CD4-positive, alpha-beta T cell (primary cell): Measurements from ENCODE around the gene KLF14. TPM values are rescaled to one million over a fixed set of nuclear protein-coding genes. Genes with fewer than 3 reads are reported as not detected.
"Not testable (repeated sequence)": the region's sequence is repeated elsewhere in the genome, so short reads cannot be mapped to it uniquely, and the experiment has no call there.

Experiments
- ATAC-seq: fragments of 200-7000 bp; cut with Tn5 transposase; one replicate; pipeline ENCODE4 v1.10.0; 2022; ENCODE audit warnings: mild to moderate bottlenecking; ENCODE audit not compliant: poor library complexity
- CTCF ChIA-PET: fragments of 350-600 bp; sonication (Branson Sonifier 250); formaldehyde crosslinking; loops from one replicate; lab custom pipeline; 2021; ENCODE audit warnings: antibody characterized with exemption, inconsistent platforms; lab: Charles Lee
- POLR2A ChIA-PET: fragments of 350-600 bp; sonication (Branson Sonifier 250); formaldehyde crosslinking; loops from one replicate; lab custom pipeline; 2021; ENCODE audit warnings: antibody characterized with exemption, inconsistent platforms; lab: Charles Lee
- DNase-seq, 14 experiments: peaks; one replicate each; pipeline ENCODE4 v3.0.0-alpha.2; 2013 to 2020; ENCODE audit warnings: mixed read lengths in 2 of 14
- H3K27ac ChIP-seq, 2 donors: one replicate each; pipeline versions ENCODE4 v1.5.1 to v1.7.0; 2013; ENCODE audit warnings: low read length in 2 of 2, low read depth in 1 of 2, mild to moderate bottlenecking in 1 of 2
- H3K27me3 ChIP-seq, 2 experiments: 1 replicate in 1 of 2; 2 replicates in 1 of 2; pipeline versions ENCODE4 v1.6.1 to v1.7.0; 2013; ENCODE audit warnings: low read length in 2 of 2, control low read depth in 1 of 2, mild to moderate bottlenecking in 1 of 2, moderate library complexity in 1 of 2; ENCODE audit not compliant: insufficient read depth in 2 of 2, control insufficient read depth in 1 of 2
- H3K36me3 ChIP-seq: one replicate; pipeline ENCODE4 v1.6.1; 2013; ENCODE audit warnings: low read length, control low read depth; ENCODE audit not compliant: insufficient read depth
- H3K4me1 ChIP-seq: one replicate; pipeline ENCODE4 v1.6.1; 2013; ENCODE audit warnings: low read length, control low read depth; ENCODE audit not compliant: insufficient read depth
- H3K4me3 ChIP-seq: one replicate; pipeline ENCODE4 v1.5.1; 2013; ENCODE audit warnings: mild to moderate bottlenecking, low read length, moderate library complexity
- H3K9me3 ChIP-seq, 2 experiments: 1 replicate in 1 of 2; 2 replicates in 1 of 2; pipeline versions ENCODE4 v1.6.1 to v1.7.0; 2013; ENCODE audit warnings: low read length in 2 of 2, mild to moderate bottlenecking in 2 of 2, control low read depth in 1 of 2, moderate library complexity in 1 of 2; ENCODE audit not compliant: control insufficient read depth in 1 of 2, insufficient read depth in 1 of 2
- H3K27ac Mint-ChIP-seq: one replicate; pipeline ENCODE4 v1.8.0; 2020; ENCODE audit warnings: mixed read lengths
- H3K27me3 Mint-ChIP-seq: one replicate; pipeline ENCODE4 v1.8.0; 2021; ENCODE audit warnings: mixed read lengths
- H3K36me3 Mint-ChIP-seq: one replicate; pipeline ENCODE4 v1.8.0; 2021; ENCODE audit warnings: low read depth, mixed read lengths
- H3K4me1 Mint-ChIP-seq: one replicate; pipeline ENCODE4 v1.8.0; 2021; ENCODE audit warnings: low read depth, mixed read lengths
- H3K4me3 Mint-ChIP-seq: one replicate; pipeline ENCODE4 v1.8.0; 2020; ENCODE audit warnings: mild to moderate bottlenecking, mixed read lengths
- H3K9me3 Mint-ChIP-seq: one replicate; pipeline ENCODE4 v1.8.0; 2020; ENCODE audit warnings: mixed read lengths
- CTCF ChIP-seq: fragments of 200-600 bp; IDR thresholded peaks from one replicate; pipeline ENCODE4 v1.8.0; 2022; ENCODE audit warnings: antibody characterized with exemption, mild to moderate bottlenecking
- intact Hi-C, 2 experiments: fragments of 100-400 bp; cut with DNase I in 1 of 2; cut with micrococcal nuclease in 1 of 2; formaldehyde crosslinking; loops; one replicate each; pipeline versions ENCODE4 v1.15.1 to v1.9.0; 2023 to 2025; cut with DNase I, micrococcal nuclease
- total RNA-seq, 174 experiments: library from RNA in 2 of 174; stranded (reverse) in 2 of 174; gene quantifications; one replicate each; pipeline ENCODE4 v1.2.3 and lab custom pipeline; 2021 to 2026

The KLF14 gene
- total RNA-seq, 2 experiments from 2014 or later = not detected

GRCh38 chr7:130699686-130700085 lies 34.3 kb downstream of the KLF14 start:
- H3K27ac ChIP-seq = no peak overlapping the region
- no peak for ATAC-seq
- H3K4me1 ChIP-seq = no peaks in the 10 kb centered on the region
- Mint-ChIP-seq H3K4me3 (no peak overlapping the region), H3K4me1 (no peaks in the 10 kb centered on the region), H3K27ac (no peak overlapping the region), H3K36me3 (no peaks in the 10 kb centered on the region), H3K9me3 (peaks cover 2% of the 10 kb centered on the region), H3K27me3 (peaks cover 7% of the 10 kb centered on the region)
- intact Hi-C loops = no loop called here
- POLR2A ChIA-PET = no interaction called here
- DNase-seq = no peak
- CTCF ChIA-PET = no interaction called here
- no peaks in the 10 kb centered on the region for H3K36me3 ChIP-seq
- no peak for TF ChIP-seq CTCF
- H3K27me3 ChIP-seq = no peaks in the 10 kb centered on the region
- no peaks in the 10 kb centered on the region for H3K9me3 ChIP-seq
- no peak overlapping the region for H3K4me3 ChIP-seq

GRCh38 chr7:130697820-130698219 lies 36.2 kb downstream of the KLF14 start:
- POLR2A ChIA-PET = no interaction called here
- CTCF ChIA-PET = no interaction called here
- intact Hi-C loops = loop anchor here in 1 of 2 experiments (2.0 kb wide), 1 partner anchor 455 kb away; no protein-coding TSS in a partner anchor
- DNase-seq (no peak), ATAC-seq (no peak)
- no peaks in the 10 kb centered on the region for H3K9me3 Mint-ChIP-seq
- Histone ChIP-seq H3K27ac (no peak overlapping the region), H3K9me3 (no peaks in the 10 kb centered on the region), H3K4me3 (no peak overlapping the region), H3K4me1 (no peaks in the 10 kb centered on the region), H3K27me3 (no peaks in the 10 kb centered on the region), H3K36me3 (no peaks in the 10 kb centered on the region)
- H3K36me3 Mint-ChIP-seq = no peaks in the 10 kb centered on the region
- H3K4me3 Mint-ChIP-seq = no peak overlapping the region
- H3K4me1 Mint-ChIP-seq = no peaks in the 10 kb centered on the region
- no peak overlapping the region for H3K27ac Mint-ChIP-seq
- no peak for TF ChIP-seq CTCF
- no peaks in the 10 kb centered on the region for H3K27me3 Mint-ChIP-seq

- Histone ChIP-seq H3K27me3 (no peaks in the 10 kb centered on the region), H3K27ac (no peak overlapping the region), H3K4me1 (no peaks in the 10 kb centered on the region), H3K4me3 (no peak overlapping the region), H3K36me3 (no peaks in the 10 kb centered on the region), H3K9me3 (peaks cover 0 to 3% of the 10 kb centered on the region in 2 experiments)
- intact Hi-C loops = loop anchor here in 1 of 2 experiments (2.0 kb wide), 1 partner anchor 453 kb away; no protein-coding TSS in a partner anchor
- ChIA-PET CTCF (no interaction called here), POLR2A (no interaction called here)
- H3K4me1 Mint-ChIP-seq = no peaks in the 10 kb centered on the region
- H3K27me3 Mint-ChIP-seq = no peaks in the 10 kb centered on the region
- H3K4me3 Mint-ChIP-seq = no peak overlapping the region
- DNase-seq (peak in 3 of 14 experiments; percentile 11 to 28 (median 15)), ATAC-seq (no peak)
- no peak overlapping the region for H3K27ac Mint-ChIP-seq
- no peaks in the 10 kb centered on the region for H3K36me3 Mint-ChIP-seq
- H3K9me3 Mint-ChIP-seq = peaks cover 4% of the 10 kb centered on the region
- TF ChIP-seq CTCF = no peak
These were observed 38.2 kb downstream of the KLF14 start for GRCh38 chr7:130695840-130696239.

- H3K4me3 ChIP-seq, H3K4me3 Mint-ChIP-seq, H3K4me1 ChIP-seq, DNase-seq, H3K36me3 ChIP-seq, intact Hi-C loops, H3K27me3 ChIP-seq, H3K4me1 Mint-ChIP-seq, H3K9me3 Mint-ChIP-seq, H3K27ac ChIP-seq, H3K27me3 Mint-ChIP-seq, ATAC-seq, CTCF ChIA-PET, POLR2A ChIA-PET, H3K36me3 Mint-ChIP-seq, H3K27ac Mint-ChIP-seq: not testable (repeated sequence)
- H3K9me3 ChIP-seq = peaks cover 16 to 22% of the 10 kb centered on the region in 2 experiments
These were observed 41.6 kb downstream of the KLF14 start for GRCh38 chr7:130692396-130692795.
